HUES48 (cell line): ENCODE measurements around the gene VSIG4.

Source experiments
- H3K27ac ChIP-seq: one replicate; pipeline ENCODE4 v1.7.0; 2013; ENCODE audit warnings: low read depth, low read length, inconsistent platforms
- H3K27me3 ChIP-seq: 2 replicates; pipeline ENCODE4 v1.6.1; 2013; ENCODE audit warnings: mild to moderate bottlenecking, low read length; ENCODE audit not compliant: control insufficient read depth, insufficient read depth
- H3K36me3 ChIP-seq: 2 replicates; pipeline ENCODE4 v1.6.1; 2013; ENCODE audit warnings: low read length; ENCODE audit not compliant: control insufficient read depth, insufficient read depth
- H3K4me1 ChIP-seq: 2 replicates; pipeline ENCODE4 v1.6.1; 2013; ENCODE audit warnings: mild to moderate bottlenecking, low read length; ENCODE audit not compliant: control insufficient read depth, insufficient read depth
- H3K4me3 ChIP-seq: 2 replicates; pipeline ENCODE4 v1.5.1; 2013; ENCODE audit warnings: mild to moderate bottlenecking, low read depth, low read length
- H3K9ac ChIP-seq: 2 replicates; pipeline ENCODE4 v1.6.1; 2013; ENCODE audit warnings: mild to moderate bottlenecking, low read depth, low read length, moderate library complexity
- H3K9me3 ChIP-seq: 2 replicates; pipeline ENCODE4 v1.6.1; 2013; ENCODE audit warnings: low read length; ENCODE audit not compliant: control insufficient read depth, insufficient read depth

VSIG4 gene

GRCh38 chrX:66024092-66024467 lies 15.8 kb downstream of the VSIG4 start:
- no peaks in the 10 kb centered on the region for H3K4me1 ChIP-seq
- no peak overlapping the region for H3K4me3 ChIP-seq
- no peaks in the 10 kb centered on the region for H3K27me3 ChIP-seq
- H3K9ac ChIP-seq = no peak overlapping the region
- no peak overlapping the region for H3K27ac ChIP-seq
- peaks cover 58% of the 10 kb centered on the region for H3K9me3 ChIP-seq
- H3K36me3 ChIP-seq = no peaks in the 10 kb centered on the region

- Histone ChIP-seq H3K9me3 (peaks cover 59% of the 10 kb centered on the region), H3K36me3 (no peaks in the 10 kb centered on the region), H3K27me3 (no peaks in the 10 kb centered on the region), H3K4me3 (no peak overlapping the region), H3K4me1 (no peaks in the 10 kb centered on the region), H3K9ac (no peak overlapping the region), H3K27ac (no peak overlapping the region)
Observed at GRCh38 chrX:66023385-66024091, 16.3 kb downstream of the VSIG4 start.

- Histone ChIP-seq H3K36me3 (no peaks in the 10 kb centered on the region), H3K9me3 (peaks cover 61% of the 10 kb centered on the region), H3K27me3 (no peaks in the 10 kb centered on the region), H3K27ac (no peak overlapping the region), H3K9ac (no peak overlapping the region), H3K4me1 (no peaks in the 10 kb centered on the region), H3K4me3 (no peak overlapping the region)
Observed at GRCh38 chrX:66022632-66023384, 17.1 kb downstream of the VSIG4 start.

- peaks cover 56% of the 10 kb centered on the region for H3K9me3 ChIP-seq
- no peak overlapping the region for H3K9ac ChIP-seq
- H3K36me3 ChIP-seq = no peaks in the 10 kb centered on the region
- no peaks in the 10 kb centered on the region for H3K27me3 ChIP-seq
- H3K4me1 ChIP-seq = no peaks in the 10 kb centered on the region
- no peak overlapping the region for H3K4me3 ChIP-seq
- H3K27ac ChIP-seq = no peak overlapping the region
Observed at GRCh38 chrX:66021765-66022631, 17.9 kb downstream of the VSIG4 start.

GRCh38 chrX:66021401-66021764 lies 18.5 kb downstream of the VSIG4 start:
- H3K27me3 ChIP-seq = no peaks in the 10 kb centered on the region
- H3K36me3 ChIP-seq = no peaks in the 10 kb centered on the region
- H3K27ac ChIP-seq = no peak overlapping the region
- no peak overlapping the region for H3K9ac ChIP-seq
- no peaks in the 10 kb centered on the region for H3K4me1 ChIP-seq
- no peak overlapping the region for H3K4me3 ChIP-seq
- peaks cover 56% of the 10 kb centered on the region for H3K9me3 ChIP-seq

- Histone ChIP-seq H3K27ac (no peak overlapping the region), H3K4me1 (no peaks in the 10 kb centered on the region), H3K9me3 (peaks cover 56% of the 10 kb centered on the region), H3K4me3 (no peak overlapping the region), H3K36me3 (no peaks in the 10 kb centered on the region), H3K27me3 (no peaks in the 10 kb centered on the region), H3K9ac (no peak overlapping the region)
Observed at GRCh38 chrX:66020631-66021334, 19.1 kb downstream of the VSIG4 start.

GRCh38 chrX:66019974-66020373 lies 19.9 kb downstream of the VSIG4 start:
- Histone ChIP-seq H3K4me3 (no peak overlapping the region), H3K36me3 (no peaks in the 10 kb centered on the region), H3K9me3 (peaks cover 58% of the 10 kb centered on the region), H3K4me1 (no peaks in the 10 kb centered on the region), H3K27me3 (no peaks in the 10 kb centered on the region), H3K27ac (no peak overlapping the region), H3K9ac (no peak overlapping the region)

GRCh38 chrX:66019310-66019652 lies 20.6 kb downstream of the VSIG4 start:
- Histone ChIP-seq H3K36me3 (no peaks in the 10 kb centered on the region), H3K4me1 (no peaks in the 10 kb centered on the region), H3K4me3 (no peak overlapping the region), H3K27me3 (no peaks in the 10 kb centered on the region), H3K9ac (no peak overlapping the region), H3K9me3 (peaks cover 52% of the 10 kb centered on the region), H3K27ac (no peak overlapping the region)

- H3K9me3 ChIP-seq = peaks cover 56% of the 10 kb centered on the region
- H3K27me3 ChIP-seq = no peaks in the 10 kb centered on the region
- H3K27ac ChIP-seq = no peak overlapping the region
- no peaks in the 10 kb centered on the region for H3K4me1 ChIP-seq
- no peak overlapping the region for H3K9ac ChIP-seq
- H3K4me3 ChIP-seq = no peak overlapping the region
- H3K36me3 ChIP-seq = no peaks in the 10 kb centered on the region
Observed at GRCh38 chrX:66018585-66019309, 21.1 kb downstream of the VSIG4 start.

- no peak overlapping the region for H3K27ac ChIP-seq
- H3K27me3 ChIP-seq = no peaks in the 10 kb centered on the region
- H3K36me3 ChIP-seq = no peaks in the 10 kb centered on the region
- H3K9me3 ChIP-seq = peaks cover 55% of the 10 kb centered on the region
- no peak overlapping the region for H3K4me3 ChIP-seq
- H3K4me1 ChIP-seq = no peaks in the 10 kb centered on the region
- H3K9ac ChIP-seq = no peak overlapping the region
Observed at GRCh38 chrX:66017659-66018170, 22.2 kb downstream of the VSIG4 start.
